BLaER1 treated with 17β-estradiol and CSF1 and Interleukin-3, amounts not matched to agents 10 nM and 100 nM (cell line): ENCODE results near the gene SCCPDH.

Experiments
- H3K27ac ChIP-seq, 11 experiments: shearing (Covaris generic); formaldehyde crosslinking; 2 replicates each; pipeline ENCODE4 v1.8.1; 2022
- H3K27me3 ChIP-seq, 11 experiments: shearing (Covaris generic); formaldehyde crosslinking; 2 replicates each; pipeline ENCODE4 v1.8.1; 2022
- H3K36me3 ChIP-seq, 11 experiments: shearing (Covaris generic); formaldehyde crosslinking; 2 replicates each; pipeline ENCODE4 v1.8.1; 2022
- H3K4me1 ChIP-seq, 10 experiments: shearing (Covaris generic); formaldehyde crosslinking; 2 replicates each; pipeline ENCODE4 v1.8.1; 2022
- H3K4me2 ChIP-seq, 11 experiments: shearing (Covaris generic); formaldehyde crosslinking; 2 replicates each; pipeline ENCODE4 v1.8.1; 2022
- H3K4me3 ChIP-seq, 10 experiments: shearing (Covaris generic); formaldehyde crosslinking; 2 replicates each; pipeline ENCODE4 v1.8.1; 2022
- H3K9ac ChIP-seq, 11 experiments: shearing (Covaris generic); formaldehyde crosslinking; 2 replicates each; pipeline ENCODE4 v1.8.1; 2022
- H3K9me3 ChIP-seq, 11 experiments: shearing (Covaris generic); formaldehyde crosslinking; replicated peaks in 1 of 11; 2 replicates each; pipeline ENCODE4 v1.8.1; 2022
- H4K20me1 ChIP-seq, 11 experiments: shearing (Covaris generic); formaldehyde crosslinking; 2 replicates each; pipeline ENCODE4 v1.8.1; 2022
- Cebpa-rat ChIP-seq, 11 experiments: shearing (Covaris generic); IDR thresholded peaks; 2 replicates each; pipeline ENCODE4 v1.8.1; 2022

Gene SCCPDH

GRCh38 chr1:246794828-246795671 is 70.8 kb downstream of the SCCPDH start:
- no peaks in the 10 kb centered on the region for H3K27me3 ChIP-seq
- H4K20me1 ChIP-seq, result no peaks in the 10 kb centered on the region
- H3K4me3 ChIP-seq, result no peak overlapping the region
- H3K9ac ChIP-seq, result peak overlapping the region in 1 of 11 experiments; percentile 9; a peak in 3 of 22 replicates
- H3K36me3 ChIP-seq, result no peaks in the 10 kb centered on the region
- H3K4me2 ChIP-seq, result peak overlapping the region in 10 of 11 experiments; percentile 3 to 71 (median 41); a peak in 16 of 22 replicates
- peaks cover 0 to 10% (median 0%) of the 10 kb centered on the region in 11 experiments; a peak in 4 of 22 replicates for H3K9me3 ChIP-seq
- TF ChIP-seq Cebpa-rat (IDR thresholded peaks at IDR 0.05), result no peak
- peaks cover 13 to 66% (median 35%) of the 10 kb centered on the region in 10 experiments for H3K4me1 ChIP-seq
- peak overlapping the region in 4 of 11 experiments; percentile 22 to 58 (median 46); a peak in 9 of 22 replicates for H3K27ac ChIP-seq

- Histone ChIP-seq H3K4me2 (no peak overlapping the region), H4K20me1 (no peaks in the 10 kb centered on the region), H3K9ac (no peak overlapping the region), H3K27ac (no peak overlapping the region), H3K36me3 (no peaks in the 10 kb centered on the region), H3K9me3 (peaks cover 0 to 13% (median 0%) of the 10 kb centered on the region in 11 experiments; a peak in 4 of 22 replicates), H3K4me1 (peaks cover 13 to 62% (median 28%) of the 10 kb centered on the region in 10 experiments), H3K4me3 (no peak overlapping the region), H3K27me3 (no peaks in the 10 kb centered on the region)
- TF ChIP-seq Cebpa-rat (IDR thresholded peaks at IDR 0.05), result no peak
Observed at GRCh38 chr1:246795906-246796694, 71.9 kb downstream of the SCCPDH start.

GRCh38 chr1:246797157-246797556 is 72.9 kb downstream of the SCCPDH start:
- Histone ChIP-seq H3K4me3 (no peak overlapping the region), H3K4me1 (peaks cover 13 to 52% (median 28%) of the 10 kb centered on the region in 10 experiments), H3K36me3 (no peaks in the 10 kb centered on the region), H3K9me3 (peaks cover 2 to 16% (median 7%) of the 10 kb centered on the region in 11 experiments; a peak in 17 of 22 replicates), H3K27me3 (no peaks in the 10 kb centered on the region), H3K4me2 (peak overlapping the region in 3 of 11 experiments; percentile 2 to 25 (median 14); a peak in 3 of 22 replicates), H3K9ac (no peak overlapping the region), H3K27ac (no peak overlapping the region), H4K20me1 (no peaks in the 10 kb centered on the region)
- TF ChIP-seq Cebpa-rat (IDR thresholded peaks at IDR 0.05), result no peak

GRCh38 chr1:246797597-246797996 is 73.4 kb downstream of the SCCPDH start:
- no peaks in the 10 kb centered on the region for H3K27me3 ChIP-seq
- H3K9me3 ChIP-seq, result peaks cover 7 to 20% (median 11%) of the 10 kb centered on the region in 11 experiments; a peak in 21 of 22 replicates
- peak overlapping the region in 4 of 11 experiments; percentile 2 to 46 (median 20); a peak in 6 of 22 replicates for H3K4me2 ChIP-seq
- H3K4me1 ChIP-seq, result peaks cover 13 to 50% (median 26%) of the 10 kb centered on the region in 10 experiments
- H3K27ac ChIP-seq, result no peak overlapping the region
- H3K36me3 ChIP-seq, result no peaks in the 10 kb centered on the region
- H3K4me3 ChIP-seq, result no peak overlapping the region
- H4K20me1 ChIP-seq, result no peaks in the 10 kb centered on the region
- H3K9ac ChIP-seq, result no peak overlapping the region
- TF ChIP-seq Cebpa-rat (IDR thresholded peaks at IDR 0.05), result no peak

GRCh38 chr1:246798107-246798506 is 73.9 kb downstream of the SCCPDH start:
- no peaks in the 10 kb centered on the region for H3K27me3 ChIP-seq
- no peak overlapping the region for H3K27ac ChIP-seq
- H3K9ac ChIP-seq, result no peak overlapping the region
- peaks cover 13 to 45% (median 21%) of the 10 kb centered on the region in 10 experiments for H3K4me1 ChIP-seq
- peak overlapping the region in 4 of 11 experiments; percentile 2 to 46 (median 20); a peak in 6 of 22 replicates for H3K4me2 ChIP-seq
- no peaks in the 10 kb centered on the region for H3K36me3 ChIP-seq
- no peak for TF ChIP-seq Cebpa-rat (IDR thresholded peaks at IDR 0.05)
- H3K9me3 ChIP-seq, result peaks cover 12 to 25% (median 16%) of the 10 kb centered on the region in 11 experiments
- H4K20me1 ChIP-seq, result no peaks in the 10 kb centered on the region
- H3K4me3 ChIP-seq, result no peak overlapping the region

- TF ChIP-seq Cebpa-rat (IDR thresholded peaks at IDR 0.05), result no peak
Observed at GRCh38 chr1:246798606-246799496, 74.6 kb downstream of the SCCPDH start.

GRCh38 chr1:246800356-246800755 is 76.1 kb downstream of the SCCPDH start:
- Histone ChIP-seq H3K36me3 (no peaks in the 10 kb centered on the region), H3K27me3 (no peaks in the 10 kb centered on the region), H3K9me3 (peaks cover 22 to 37% (median 29%) of the 10 kb centered on the region in 11 experiments), H4K20me1 (no peaks in the 10 kb centered on the region), H3K9ac (no peak overlapping the region), H3K4me3 (no peak overlapping the region), H3K4me1 (peaks cover 0 to 27% (median 4%) of the 10 kb centered on the region in 10 experiments; a peak in 11 of 20 replicates), H3K4me2 (peak overlapping the region in 3 of 11 experiments; percentile 5; a peak in 1 of 22 replicates), H3K27ac (no peak overlapping the region)
- TF ChIP-seq Cebpa-rat (IDR thresholded peaks at IDR 0.05), result no peak

More at GRCh38 chr1:246798606-246799496, 74.6 kb downstream of the SCCPDH start:
- Histone ChIP-seq H3K36me3 (no peaks in the 10 kb centered on the region), H3K4me2 (peak overlapping the region in 1 of 11 experiments; percentile 2; a peak in 2 of 22 replicates), H3K27ac (no peak overlapping the region), H3K4me1 (peaks cover 8 to 39% (median 15%) of the 10 kb centered on the region in 10 experiments), H3K4me3 (no peak overlapping the region), H3K9ac (no peak overlapping the region), H3K27me3 (no peaks in the 10 kb centered on the region), H4K20me1 (no peaks in the 10 kb centered on the region), H3K9me3 (peaks cover 19 to 32% (median 24%) of the 10 kb centered on the region in 11 experiments)

GRCh38 chr1:246800756-246801155 is 76.5 kb downstream of the SCCPDH start:
- Histone ChIP-seq H3K9me3 (peaks cover 22 to 37% (median 28%) of the 10 kb centered on the region in 11 experiments), H3K36me3 (no peaks in the 10 kb centered on the region), H3K4me1 (peaks cover 0 to 26% (median 3%) of the 10 kb centered on the region in 10 experiments; a peak in 6 of 20 replicates), H3K27ac (no peak overlapping the region), H3K4me3 (no peak overlapping the region), H3K4me2 (0 out of 22 replicates have a peak overlapping the region, but pooled peaks of 1 of the 11 experiments have one; percentile 5), H3K27me3 (no peaks in the 10 kb centered on the region), H4K20me1 (no peaks in the 10 kb centered on the region), H3K9ac (no peak overlapping the region)
- TF ChIP-seq Cebpa-rat (IDR thresholded peaks at IDR 0.05), result no peak
